ENCODE measurements around the gene PLPP4.

DNA sequence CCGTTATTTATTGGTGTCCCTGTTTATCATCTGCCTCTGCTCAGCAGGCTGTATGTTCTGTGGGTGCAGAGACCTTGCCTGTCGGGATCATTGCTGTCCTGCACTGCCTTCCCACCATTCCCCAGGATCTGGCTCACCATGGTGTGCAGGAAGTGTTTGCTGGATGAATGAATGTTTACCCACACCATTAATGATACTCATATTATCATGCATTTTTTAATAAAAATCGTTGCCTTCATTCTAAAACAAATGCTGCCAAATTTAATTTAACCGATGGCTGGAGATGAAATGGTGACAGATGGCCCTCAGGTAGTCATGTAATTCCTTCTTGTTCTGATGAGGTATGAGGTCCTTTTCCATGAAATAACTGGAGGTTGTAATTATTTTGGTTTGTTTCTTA is 22.5 kb downstream of the PLPP4 start:
- no peak for TF ChIP-seq CTCF (conservative IDR thresholded peaks at IDR 0.05; ENCODE audit: low read depth, low read length)
- TF ChIP-seq EZH2 (IDR thresholded peaks at IDR 0.05; ENCODE audit: low read length, unreplicated experiment), result no peak

Data from PC-3 (cell line).